ENCODE data around the gene MTAP.

The MTAP gene

GRCh38 chr9:21852754-21853153 lies 50.3 kb downstream of the MTAP start:
- DNase-seq (ENCODE audit: low read depth in 2 of 2) = no peak

GRCh38 chr9:21853414-21853813 lies 51.0 kb downstream of the MTAP start:
- no peak for DNase-seq (ENCODE audit: low read depth in 2 of 2)

GRCh38 chr9:21854119-21854518 lies 51.7 kb downstream of the MTAP start:
- no peak for DNase-seq (ENCODE audit: low read depth in 2 of 2)

- DNase-seq (ENCODE audit: low read depth in 2 of 2) = no peak
These were observed 52.2 kb downstream of the MTAP start for GRCh38 chr9:21854594-21854993.

GRCh38 chr9:21856301-21857094 lies 54.1 kb downstream of the MTAP start:
- no peak for DNase-seq (ENCODE audit: low read depth in 2 of 2)

- DNase-seq (ENCODE audit: low read depth in 2 of 2) = no peak
These were observed 60.4 kb downstream of the MTAP start for GRCh38 chr9:21862871-21863270.

- no peak for DNase-seq (ENCODE audit: low read depth in 2 of 2)
These were observed 62.1 kb downstream of the MTAP start for GRCh38 chr9:21864505-21864904.

- DNase-seq (ENCODE audit: low read depth in 2 of 2) = no peak
These were observed 63.9 kb downstream of the MTAP start for GRCh38 chr9:21866302-21866701.

GRCh38 chr9:21871256-21871975 lies 69.0 kb downstream of the MTAP start:
- no peak for DNase-seq (ENCODE audit: low read depth in 2 of 2)

GRCh38 chr9:21872696-21873095 lies 70.3 kb downstream of the MTAP start:
- DNase-seq (ENCODE audit: low read depth in 2 of 2) = no peak

- DNase-seq (ENCODE audit: low read depth in 2 of 2) = peak in 1 of 2 experiments; percentile 10
These were observed 71.2 kb downstream of the MTAP start for GRCh38 chr9:21873540-21874221.

GRCh38 chr9:21875893-21876292 lies 73.5 kb downstream of the MTAP start:
- no peak for DNase-seq (ENCODE audit: low read depth in 2 of 2)

GRCh38 chr9:21883642-21884041 lies 81.2 kb downstream of the MTAP start:
- DNase-seq (ENCODE audit: low read depth in 2 of 2) = no peak

GRCh38 chr9:21889673-21890072 lies 87.2 kb downstream of the MTAP start:
- DNase-seq (ENCODE audit: low read depth in 2 of 2) = no peak

GRCh38 chr9:21890696-21891095 lies 88.3 kb downstream of the MTAP start:
- no peak for DNase-seq (ENCODE audit: low read depth in 2 of 2)

- DNase-seq (ENCODE audit: low read depth in 2 of 2) = no peak
These were observed 99.1 kb downstream of the MTAP start for GRCh38 chr9:21901546-21901945.

GRCh38 chr9:21902136-21902535 lies 99.7 kb downstream of the MTAP start:
- DNase-seq (ENCODE audit: low read depth in 2 of 2) = no peak

GRCh38 chr9:21903380-21903965 lies 101.0 kb downstream of the MTAP start:
- DNase-seq (ENCODE audit: low read depth in 2 of 2) = no peak

- DNase-seq (ENCODE audit: low read depth in 2 of 2) = peak; percentile 17 to 29
These were observed 101.9 kb downstream of the MTAP start for GRCh38 chr9:21904371-21904770.

GRCh38 chr9:21904776-21905175 lies 102.3 kb downstream of the MTAP start:
- no peak for DNase-seq (ENCODE audit: low read depth in 2 of 2)

GRCh38 chr9:21906213-21906612 lies 103.8 kb downstream of the MTAP start:
- DNase-seq (ENCODE audit: low read depth in 2 of 2) = no peak

- DNase-seq (ENCODE audit: low read depth in 2 of 2) = no peak
These were observed 104.4 kb downstream of the MTAP start for GRCh38 chr9:21906881-21907280.
